Measurements from ENCODE around the gene WDR7.

- no peak for TF ChIP-seq EZH2phosphoT487 (IDR thresholded peaks at IDR 0.05; ENCODE audit: unreplicated experiment)
- TF ChIP-seq POLR2AphosphoS5 (IDR thresholded peaks at IDR 0.05; ENCODE audit: low read depth), result no peak
- TF ChIP-seq, protein P1, sequence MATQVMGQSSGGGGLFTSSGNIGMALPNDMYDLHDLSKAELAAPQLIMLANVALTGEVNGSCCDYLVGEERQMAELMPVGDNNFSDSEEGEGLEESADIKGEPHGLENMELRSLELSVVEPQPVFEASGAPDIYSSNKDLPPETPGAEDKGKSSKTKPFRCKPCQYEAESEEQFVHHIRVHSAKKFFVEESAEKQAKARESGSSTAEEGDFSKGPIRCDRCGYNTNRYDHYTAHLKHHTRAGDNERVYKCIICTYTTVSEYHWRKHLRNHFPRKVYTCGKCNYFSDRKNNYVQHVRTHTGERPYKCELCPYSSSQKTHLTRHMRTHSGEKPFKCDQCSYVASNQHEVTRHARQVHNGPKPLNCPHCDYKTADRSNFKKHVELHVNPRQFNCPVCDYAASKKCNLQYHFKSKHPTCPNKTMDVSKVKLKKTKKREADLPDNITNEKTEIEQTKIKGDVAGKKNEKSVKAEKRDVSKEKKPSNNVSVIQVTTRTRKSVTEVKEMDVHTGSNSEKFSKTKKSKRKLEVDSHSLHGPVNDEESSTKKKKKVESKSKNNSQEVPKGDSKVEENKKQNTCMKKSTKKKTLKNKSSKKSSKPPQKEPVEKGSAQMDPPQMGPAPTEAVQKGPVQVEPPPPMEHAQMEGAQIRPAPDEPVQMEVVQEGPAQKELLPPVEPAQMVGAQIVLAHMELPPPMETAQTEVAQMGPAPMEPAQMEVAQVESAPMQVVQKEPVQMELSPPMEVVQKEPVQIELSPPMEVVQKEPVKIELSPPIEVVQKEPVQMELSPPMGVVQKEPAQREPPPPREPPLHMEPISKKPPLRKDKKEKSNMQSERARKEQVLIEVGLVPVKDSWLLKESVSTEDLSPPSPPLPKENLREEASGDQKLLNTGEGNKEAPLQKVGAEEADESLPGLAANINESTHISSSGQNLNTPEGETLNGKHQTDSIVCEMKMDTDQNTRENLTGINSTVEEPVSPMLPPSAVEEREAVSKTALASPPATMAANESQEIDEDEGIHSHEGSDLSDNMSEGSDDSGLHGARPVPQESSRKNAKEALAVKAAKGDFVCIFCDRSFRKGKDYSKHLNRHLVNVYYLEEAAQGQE (IDR thresholded peaks at IDR 0.05; ENCODE audit: unreplicated experiment), result no peak
- no peak for TF ChIP-seq CTCF (conservative IDR thresholded peaks at IDR 0.05; ENCODE audit: low read depth in 2 of 2)
- TF ChIP-seq EZH2 (IDR thresholded peaks at IDR 0.05; ENCODE audit: low read depth, unreplicated experiment), result no peak
- no peak for TF ChIP-seq CREB1 (CRISPR knock-in tag; IDR thresholded peaks at IDR 0.05; ENCODE audit: low read depth)
- no peak for TF ChIP-seq ZNF331 (CRISPR knock-in tag; IDR thresholded peaks at IDR 0.05; ENCODE audit: low read depth)
- no peak for TF ChIP-seq ZNF114 (CRISPR knock-in tag; IDR thresholded peaks at IDR 0.05)
- no peak for TF ChIP-seq NANOG (IDR thresholded peaks at IDR 0.05; ENCODE audit: borderline replicate concordance)
- no peak for TF ChIP-seq STAT1 (IDR thresholded peaks at IDR 0.05; ENCODE audit: unreplicated experiment)
- TF ChIP-seq JUNB (IDR thresholded peaks at IDR 0.05; ENCODE audit: unreplicated experiment), result no peak
- TF ChIP-seq, protein P2, sequence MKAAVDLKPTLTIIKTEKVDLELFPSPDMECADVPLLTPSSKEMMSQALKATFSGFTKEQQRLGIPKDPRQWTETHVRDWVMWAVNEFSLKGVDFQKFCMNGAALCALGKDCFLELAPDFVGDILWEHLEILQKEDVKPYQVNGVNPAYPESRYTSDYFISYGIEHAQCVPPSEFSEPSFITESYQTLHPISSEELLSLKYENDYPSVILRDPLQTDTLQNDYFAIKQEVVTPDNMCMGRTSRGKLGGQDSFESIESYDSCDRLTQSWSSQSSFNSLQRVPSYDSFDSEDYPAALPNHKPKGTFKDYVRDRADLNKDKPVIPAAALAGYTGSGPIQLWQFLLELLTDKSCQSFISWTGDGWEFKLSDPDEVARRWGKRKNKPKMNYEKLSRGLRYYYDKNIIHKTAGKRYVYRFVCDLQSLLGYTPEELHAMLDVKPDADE (IDR thresholded peaks at IDR 0.05), result no peak
These were observed 9.5 kb downstream of the WDR7 start for GRCh38 chr18:56660655-56661054.
